ENCODE results near the gene KAT2A.

DNA sequence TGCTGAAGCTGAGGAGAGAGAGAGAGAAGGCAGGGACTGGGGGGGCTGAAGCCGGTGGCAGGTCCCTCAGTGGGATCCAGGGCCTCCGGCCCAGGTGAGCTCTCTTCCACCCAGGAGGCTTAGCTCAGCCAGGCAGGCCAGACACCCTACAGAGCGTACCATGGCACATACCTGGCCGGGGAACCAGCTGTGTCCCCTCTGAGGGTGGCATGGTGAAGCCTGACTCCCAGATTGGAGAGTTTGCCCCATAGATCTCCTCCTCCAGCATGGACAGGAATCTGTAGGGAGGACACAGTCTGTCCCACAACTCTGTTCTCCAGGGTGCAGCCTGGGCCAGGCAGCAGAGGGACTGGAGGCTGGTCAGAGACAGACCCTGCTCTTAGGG lies 3.0 kb downstream of the KAT2A start:
- TF ChIP-seq, protein P1, sequence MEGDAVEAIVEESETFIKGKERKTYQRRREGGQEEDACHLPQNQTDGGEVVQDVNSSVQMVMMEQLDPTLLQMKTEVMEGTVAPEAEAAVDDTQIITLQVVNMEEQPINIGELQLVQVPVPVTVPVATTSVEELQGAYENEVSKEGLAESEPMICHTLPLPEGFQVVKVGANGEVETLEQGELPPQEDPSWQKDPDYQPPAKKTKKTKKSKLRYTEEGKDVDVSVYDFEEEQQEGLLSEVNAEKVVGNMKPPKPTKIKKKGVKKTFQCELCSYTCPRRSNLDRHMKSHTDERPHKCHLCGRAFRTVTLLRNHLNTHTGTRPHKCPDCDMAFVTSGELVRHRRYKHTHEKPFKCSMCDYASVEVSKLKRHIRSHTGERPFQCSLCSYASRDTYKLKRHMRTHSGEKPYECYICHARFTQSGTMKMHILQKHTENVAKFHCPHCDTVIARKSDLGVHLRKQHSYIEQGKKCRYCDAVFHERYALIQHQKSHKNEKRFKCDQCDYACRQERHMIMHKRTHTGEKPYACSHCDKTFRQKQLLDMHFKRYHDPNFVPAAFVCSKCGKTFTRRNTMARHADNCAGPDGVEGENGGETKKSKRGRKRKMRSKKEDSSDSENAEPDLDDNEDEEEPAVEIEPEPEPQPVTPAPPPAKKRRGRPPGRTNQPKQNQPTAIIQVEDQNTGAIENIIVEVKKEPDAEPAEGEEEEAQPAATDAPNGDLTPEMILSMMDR (IDR thresholded peaks at IDR 0.05; ENCODE audit: insufficient read depth, low read length, poor library complexity, severe bottlenecking), result no peak
- no peak for TF ChIP-seq EZH2phosphoT487 (conservative IDR thresholded peaks at IDR 0.05; ENCODE audit: low read length)
